ENCODE data around the gene CLDN15. TPM values are rescaled to one million over a fixed set of nuclear protein-coding genes. Genes with fewer than 3 reads are reported as not detected.

The CLDN15 gene
- total and polyA plus RNA-seq, 8 donors: 1.2 to 131 (median 6.0) TPM

DNA sequence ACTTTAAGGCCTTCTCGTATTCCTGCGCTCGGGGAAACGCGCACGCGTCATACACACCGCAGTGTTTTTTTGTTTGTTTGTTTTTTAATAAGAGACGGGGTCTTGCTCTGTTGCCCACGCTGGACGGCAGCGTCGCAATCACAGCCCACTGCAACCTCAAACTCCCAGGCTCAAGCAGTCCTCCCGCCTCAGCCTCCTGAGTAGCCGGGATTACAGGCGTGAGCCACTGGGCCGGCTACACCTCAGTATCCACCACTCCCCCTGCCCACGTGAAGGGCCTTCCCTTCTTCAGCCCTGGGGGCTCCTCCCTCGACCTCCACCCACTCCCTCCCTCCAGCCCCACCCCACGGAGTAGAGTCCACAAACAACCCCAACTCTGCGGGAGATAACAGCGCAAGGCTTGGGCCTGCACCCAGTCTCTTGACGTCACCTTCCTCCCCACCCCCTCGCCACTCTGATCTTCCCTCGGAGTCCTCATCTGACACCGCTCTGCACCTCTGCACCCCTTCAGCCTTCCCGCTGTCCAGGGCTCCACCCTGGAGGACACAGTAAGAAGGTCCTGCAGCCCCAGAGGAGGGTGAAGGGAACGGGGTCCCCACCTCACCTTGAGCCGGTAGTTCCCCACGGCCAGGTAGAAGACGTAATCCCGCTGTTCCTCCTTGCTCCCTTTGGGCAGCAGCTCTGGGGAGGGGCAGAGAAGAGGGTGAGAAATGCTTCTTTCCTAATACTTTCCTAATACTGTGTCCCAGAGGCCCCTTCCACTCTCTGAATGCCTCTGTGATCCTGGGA, 2.8 kb upstream of the CLDN15 start:
- Histone ChIP-seq H3K4me1 (peaks cover 14 to 76% (median 57%) of the 10 kb centered on the region in 4 donors), H3K27me3 (no peaks in the 10 kb centered on the region), H3K27ac (peak overlapping the region in 4 of 5 donors; percentile 50 to 82 (median 68)), H3K36me3 (peaks cover 18 to 61% (median 53%) of the 10 kb centered on the region in 4 donors), H3K9me3 (no peaks in the 10 kb centered on the region), H3K4me3 (no peak overlapping the region)
- intact Hi-C loops (cut with DNase I; ENCODE audit: low total_unique reads): no loop called here
- DNase-seq: peak in 1 of 2 donors; percentile 76
- TF ChIP-seq POLR2AphosphoS5 (IDR thresholded peaks at IDR 0.05) (no peak), POLR2A (IDR thresholded peaks at IDR 0.05) (no peak), EP300 (IDR thresholded peaks at IDR 0.05) (no peak)
- TF ChIP-seq, protein P1, sequence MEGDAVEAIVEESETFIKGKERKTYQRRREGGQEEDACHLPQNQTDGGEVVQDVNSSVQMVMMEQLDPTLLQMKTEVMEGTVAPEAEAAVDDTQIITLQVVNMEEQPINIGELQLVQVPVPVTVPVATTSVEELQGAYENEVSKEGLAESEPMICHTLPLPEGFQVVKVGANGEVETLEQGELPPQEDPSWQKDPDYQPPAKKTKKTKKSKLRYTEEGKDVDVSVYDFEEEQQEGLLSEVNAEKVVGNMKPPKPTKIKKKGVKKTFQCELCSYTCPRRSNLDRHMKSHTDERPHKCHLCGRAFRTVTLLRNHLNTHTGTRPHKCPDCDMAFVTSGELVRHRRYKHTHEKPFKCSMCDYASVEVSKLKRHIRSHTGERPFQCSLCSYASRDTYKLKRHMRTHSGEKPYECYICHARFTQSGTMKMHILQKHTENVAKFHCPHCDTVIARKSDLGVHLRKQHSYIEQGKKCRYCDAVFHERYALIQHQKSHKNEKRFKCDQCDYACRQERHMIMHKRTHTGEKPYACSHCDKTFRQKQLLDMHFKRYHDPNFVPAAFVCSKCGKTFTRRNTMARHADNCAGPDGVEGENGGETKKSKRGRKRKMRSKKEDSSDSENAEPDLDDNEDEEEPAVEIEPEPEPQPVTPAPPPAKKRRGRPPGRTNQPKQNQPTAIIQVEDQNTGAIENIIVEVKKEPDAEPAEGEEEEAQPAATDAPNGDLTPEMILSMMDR (IDR thresholded peaks at IDR 0.05): no peak
- WGBS, 5 donors: 74 to 81% (median 78%) methylated on average over 32 of the region's 32 CpGs

DNA sequence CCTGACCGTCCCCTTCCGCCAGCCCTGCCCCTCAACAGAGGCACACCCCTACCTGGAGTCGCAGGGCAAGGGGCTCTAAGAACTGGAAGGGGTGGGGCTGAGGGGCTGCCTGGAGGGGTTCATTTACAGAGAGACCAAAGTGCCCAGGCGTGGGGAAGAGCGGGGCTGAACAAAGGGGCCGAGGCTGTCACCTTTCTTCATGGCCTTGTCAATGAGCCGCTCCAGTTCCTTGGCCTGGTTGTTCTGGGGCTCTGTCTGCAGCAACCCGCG, 2.3 kb upstream of the CLDN15 start:
- intact Hi-C loops (cut with DNase I; ENCODE audit: low total_unique reads): no loop called here

DNA sequence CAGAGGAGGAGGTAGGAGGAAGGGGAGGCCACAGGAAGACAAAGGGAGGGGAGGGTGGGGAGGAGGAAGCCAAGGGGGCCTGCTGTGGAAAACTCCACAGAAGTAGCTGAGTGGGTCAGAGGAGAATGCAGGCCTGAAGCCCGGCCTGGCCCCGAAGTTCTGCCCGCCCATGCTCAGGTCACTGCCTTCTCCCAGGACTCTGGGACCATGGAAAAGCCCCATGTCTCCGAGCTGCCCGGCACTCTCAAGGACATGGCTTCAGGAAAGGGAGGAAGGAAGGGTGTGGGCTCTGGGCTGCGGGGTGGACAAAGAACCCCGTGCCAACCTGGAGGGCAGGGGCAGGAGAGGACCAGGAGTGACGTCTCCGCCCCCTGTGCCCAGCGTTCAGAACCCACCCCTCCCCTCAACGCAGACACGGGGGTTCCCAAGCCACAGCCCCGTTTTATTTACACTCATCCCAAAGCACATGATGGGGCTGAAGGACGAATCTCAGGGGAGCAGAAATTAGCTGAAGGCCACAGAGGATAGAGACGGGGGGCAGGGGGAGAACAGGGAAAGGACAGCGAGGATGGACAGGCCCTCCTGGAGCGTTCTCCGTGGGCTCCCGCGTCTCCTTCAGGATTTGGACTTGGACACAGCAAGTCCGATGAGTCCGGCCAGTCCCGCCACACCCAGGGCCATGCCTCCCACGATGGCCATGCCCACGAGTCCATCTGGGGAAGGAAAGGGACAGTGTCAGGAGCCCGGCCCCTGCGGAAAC, 1.8 kb upstream of the CLDN15 start:
- TF ChIP-seq, protein P1 (IDR thresholded peaks at IDR 0.05): no peak
- TF ChIP-seq POLR2AphosphoS5 (IDR thresholded peaks at IDR 0.05): no peak
- TF ChIP-seq EP300 (IDR thresholded peaks at IDR 0.05): no peak
- no peak for TF ChIP-seq POLR2A (IDR thresholded peaks at IDR 0.05)
- H3K4me1 ChIP-seq: peaks cover 18 to 83% (median 56%) of the 10 kb centered on the region in 4 donors
- intact Hi-C loops (cut with DNase I; ENCODE audit: low total_unique reads): no loop called here
- no peaks in the 10 kb centered on the region for H3K9me3 ChIP-seq
- no peak for DNase-seq
- peaks cover 18 to 61% (median 53%) of the 10 kb centered on the region in 4 donors for H3K36me3 ChIP-seq
- no peak overlapping the region for H3K4me3 ChIP-seq
- H3K27me3 ChIP-seq: no peaks in the 10 kb centered on the region
- H3K27ac ChIP-seq: peak overlapping the region; percentile 42 to 82 (median 63)
- 63 to 76% (median 68%) methylated on average over 22 to 27 of the region's 27 CpGs for WGBS, 5 donors

More for the DNA sequence above, 2.3 kb upstream of the CLDN15 start:
- TF ChIP-seq, protein P1 (IDR thresholded peaks at IDR 0.05): no peak
- no peak for TF ChIP-seq POLR2A (IDR thresholded peaks at IDR 0.05)
- TF ChIP-seq EP300 (IDR thresholded peaks at IDR 0.05): no peak
- no peak for TF ChIP-seq POLR2AphosphoS5 (IDR thresholded peaks at IDR 0.05)
- 80 to 94% (median 91%) methylated on average over 6 to 9 of the region's 9 CpGs for WGBS, 5 donors
- H3K4me1 ChIP-seq: peaks cover 16 to 78% (median 53%) of the 10 kb centered on the region in 4 donors
- no peaks in the 10 kb centered on the region for H3K9me3 ChIP-seq
- H3K27me3 ChIP-seq: no peaks in the 10 kb centered on the region
- H3K27ac ChIP-seq: peak overlapping the region in 4 of 5 donors; percentile 50 to 82 (median 68)
- peaks cover 18 to 61% (median 53%) of the 10 kb centered on the region in 4 donors for H3K36me3 ChIP-seq
- no peak overlapping the region for H3K4me3 ChIP-seq
- no peak for DNase-seq

All from stomach (tissue), 9 donors.